HG03175 (cell line): ENCODE results near the gene MED7.
"Not testable (repeated sequence)": the region's sequence is repeated elsewhere in the genome, so short reads cannot be mapped to it uniquely, and the experiment has no call there.

Experiments
- ATAC-seq: cut with Tn5 transposase; IDR thresholded peaks from one replicate; pipeline ENCODE4 v1.9.1; 2021; ENCODE audit warnings: mild to moderate bottlenecking, moderate library complexity; ENCODE audit not compliant: unreplicated experiment

MED7 gene, protein sequence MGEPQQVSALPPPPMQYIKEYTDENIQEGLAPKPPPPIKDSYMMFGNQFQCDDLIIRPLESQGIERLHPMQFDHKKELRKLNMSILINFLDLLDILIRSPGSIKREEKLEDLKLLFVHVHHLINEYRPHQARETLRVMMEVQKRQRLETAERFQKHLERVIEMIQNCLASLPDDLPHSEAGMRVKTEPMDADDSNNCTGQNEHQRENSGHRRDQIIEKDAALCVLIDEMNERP

DNA sequence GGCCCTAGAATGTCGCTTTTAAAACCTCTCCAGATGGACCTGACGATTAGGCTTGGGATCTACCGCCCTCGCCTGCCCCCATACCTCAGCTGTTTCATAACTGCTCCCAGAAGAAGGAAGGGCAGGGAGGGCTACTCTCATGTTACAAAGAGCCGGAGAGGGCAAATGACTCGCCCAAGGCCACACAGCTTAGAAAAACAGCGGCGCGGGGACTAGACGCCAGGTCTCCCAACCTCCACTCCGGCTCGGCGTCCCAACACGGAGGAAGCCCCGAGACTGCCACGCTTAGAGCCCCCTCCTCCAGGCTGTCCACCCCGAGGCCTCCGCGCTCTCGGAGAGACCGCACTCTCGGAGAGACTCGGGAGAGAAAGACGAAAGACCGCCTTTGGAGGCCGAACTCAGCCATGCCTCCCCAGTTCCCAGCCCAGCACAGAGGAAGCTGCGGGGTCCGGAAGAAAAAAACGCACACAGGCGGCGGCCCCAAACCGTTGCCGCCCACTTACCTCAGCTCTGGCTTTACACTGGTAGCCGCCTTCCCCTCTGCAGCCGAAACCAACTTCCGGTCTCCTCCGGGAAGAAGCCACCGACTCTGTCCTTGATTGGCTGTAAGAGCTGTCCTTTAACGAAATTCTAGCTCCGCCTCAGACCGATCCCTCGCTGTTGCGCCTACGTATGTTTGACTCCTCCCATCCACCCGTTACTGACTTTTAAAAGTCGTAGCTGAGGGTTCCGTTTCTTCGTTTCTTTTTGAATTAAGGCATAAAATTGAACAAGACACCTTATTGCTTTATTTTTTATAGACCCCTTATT is at the start of gene MED7:
Gene MED7, minus strand, starts transcription at position 549 of the 810 bp plus-strand sequence. CDS start 3,434 bp downstream, outside the sequence.
- peak; percentile 100 for ATAC-seq

DNA sequence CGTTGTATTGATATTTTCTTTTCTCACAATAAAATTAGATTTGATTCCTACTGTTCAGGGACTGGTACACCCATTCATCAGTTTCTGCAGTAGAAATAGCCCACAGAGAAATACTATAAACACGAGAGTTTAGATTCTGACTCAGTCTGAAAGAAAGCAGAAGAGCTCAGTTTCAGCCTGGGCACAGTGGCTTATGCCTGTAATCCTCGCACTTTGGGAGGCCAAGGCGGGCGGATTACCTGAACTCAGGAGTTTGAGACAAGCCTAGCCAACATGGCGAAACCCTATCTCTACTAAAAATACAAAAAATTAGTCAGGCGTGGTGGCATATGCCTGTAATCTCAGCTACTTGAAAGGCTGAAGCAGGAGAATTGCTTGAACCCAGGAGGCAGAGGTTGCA is 46.6 kb upstream of the MED7 start:
- ATAC-seq, result peak; percentile 42

DNA sequence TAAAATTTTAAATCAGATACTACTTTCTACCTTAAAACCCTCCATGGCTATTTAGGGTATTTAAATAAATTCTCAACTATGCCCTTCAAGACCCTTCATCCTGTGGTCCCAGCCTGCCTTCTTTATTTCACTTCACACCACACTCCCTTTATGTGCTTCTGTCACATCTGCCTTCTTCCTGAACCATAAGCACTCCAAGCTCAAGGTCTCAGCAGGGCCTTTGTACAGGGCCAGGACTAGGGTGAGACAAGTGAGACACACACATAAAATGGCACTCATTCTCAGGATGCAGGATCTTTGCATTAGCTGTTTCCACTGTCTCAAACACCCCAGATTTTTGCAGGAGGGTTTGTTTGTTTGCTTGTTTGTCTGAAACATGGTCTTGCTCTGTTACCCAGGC is 45.6 kb upstream of the MED7 start:
- ATAC-seq, result no peak

DNA sequence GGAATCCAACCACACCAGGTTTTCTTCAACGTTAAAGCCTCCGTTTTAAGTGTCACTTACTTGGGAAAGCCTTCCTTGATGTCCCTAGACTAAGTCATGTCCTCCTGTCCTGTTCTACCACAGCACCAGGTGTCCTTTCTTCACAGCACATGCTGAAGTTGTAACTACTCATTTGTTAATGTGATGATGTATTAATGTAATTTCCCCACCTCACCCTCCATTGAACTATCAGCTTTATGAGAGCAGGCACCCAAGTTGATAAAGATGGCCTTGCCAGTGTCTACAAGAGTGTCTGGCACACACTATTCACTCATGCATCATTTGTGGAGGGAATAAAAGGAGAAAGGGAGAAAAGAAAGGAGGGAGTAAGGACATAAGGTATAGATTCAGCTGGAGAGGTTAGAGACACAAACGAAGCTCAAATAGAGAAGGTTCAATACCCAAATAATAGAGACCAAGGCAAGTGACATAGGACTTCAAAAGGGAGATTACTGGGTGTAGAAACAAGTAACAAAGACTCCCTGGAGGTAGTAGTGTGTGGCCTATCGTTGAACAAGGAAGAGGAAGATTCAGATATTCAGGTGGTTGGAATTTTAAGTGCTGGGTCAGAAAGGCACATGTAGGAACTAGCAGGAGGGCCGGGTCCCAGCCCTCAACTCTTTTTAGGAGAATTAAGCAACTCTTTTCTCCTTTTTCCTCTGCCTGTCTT is 44.5 kb upstream of the MED7 start:
- ATAC-seq, result no peak

DNA sequence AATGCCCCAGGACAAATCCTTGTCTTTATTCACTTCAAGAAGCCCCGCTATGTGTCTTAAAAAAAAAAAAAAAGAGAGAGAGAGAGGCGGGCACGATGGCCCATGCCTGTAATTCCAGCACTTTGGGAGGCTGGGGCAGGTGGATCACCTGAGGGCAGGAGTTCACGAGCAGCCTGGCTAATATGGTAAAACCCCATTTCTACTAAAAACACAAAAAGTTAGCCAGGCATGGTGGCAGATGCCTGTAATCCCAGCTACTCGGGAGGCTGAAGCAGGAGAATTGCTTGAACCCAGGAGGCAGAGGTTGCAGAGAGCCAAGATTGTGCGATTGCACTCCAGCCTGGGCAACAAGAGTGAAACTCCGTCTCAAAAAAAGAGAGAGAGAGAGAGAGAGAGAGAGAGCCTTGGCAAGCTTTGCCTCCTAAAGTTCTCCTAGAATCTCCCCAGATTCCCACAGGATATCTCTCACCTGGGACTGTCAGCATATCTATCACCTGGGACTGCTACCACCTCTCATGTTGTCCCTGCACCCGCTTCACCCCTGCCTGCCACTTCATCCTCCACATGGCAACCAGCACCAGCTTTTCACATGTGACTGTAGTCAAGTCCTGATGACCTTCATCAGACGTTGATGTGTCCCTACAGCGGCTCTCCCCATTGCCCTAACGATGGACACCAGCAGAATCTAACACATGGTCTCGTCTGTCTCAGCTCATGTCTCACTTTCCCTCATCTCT is 43.8 kb upstream of the MED7 start:
- ATAC-seq, result no peak

DNA sequence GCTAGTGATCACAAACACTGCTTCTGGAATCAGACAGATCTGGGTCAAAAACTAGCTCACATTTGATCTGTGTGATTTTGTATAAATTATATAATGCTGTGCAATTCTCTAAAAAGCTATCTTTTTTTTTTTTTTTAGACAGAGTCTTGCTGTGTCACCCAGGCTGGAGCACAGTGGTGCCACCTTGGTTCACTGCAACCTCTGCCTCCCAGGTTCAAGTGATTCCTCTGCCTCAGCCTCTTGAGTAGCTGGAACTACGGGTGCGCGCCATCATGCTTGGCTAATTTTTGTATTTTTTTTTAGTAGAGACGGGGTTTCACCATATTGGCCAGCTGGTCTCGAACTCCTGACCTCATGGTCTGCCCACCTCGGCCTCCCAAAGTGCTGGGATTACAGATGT is 42.5 kb upstream of the MED7 start:
- not testable (repeated sequence) for ATAC-seq

DNA sequence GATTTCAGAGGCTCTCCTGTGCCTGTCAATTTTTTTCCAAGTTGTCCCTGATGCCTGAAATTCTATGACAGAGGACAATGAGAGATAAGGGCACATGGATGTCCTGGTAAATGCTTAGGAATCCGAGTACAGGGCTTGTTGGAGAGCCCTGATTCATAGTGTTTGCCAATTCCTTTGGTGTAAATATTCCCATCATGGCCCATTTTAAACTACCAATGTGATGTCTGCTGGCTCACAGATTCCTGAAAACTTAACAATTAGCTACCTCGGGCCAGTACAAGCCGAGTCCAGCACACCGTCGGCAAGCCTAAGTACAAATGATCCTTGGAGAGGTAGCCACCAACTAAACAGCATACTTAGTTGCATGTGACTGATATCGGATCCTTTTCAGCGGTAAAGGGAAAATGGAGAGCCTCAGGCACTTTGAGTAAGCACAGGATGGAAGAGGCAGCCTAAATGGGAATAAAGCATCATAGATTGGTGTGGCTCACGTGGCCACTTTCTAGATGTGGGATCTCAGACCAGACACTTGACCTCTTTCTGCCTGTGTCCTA is 41.5 kb upstream of the MED7 start:
- no peak for ATAC-seq

DNA sequence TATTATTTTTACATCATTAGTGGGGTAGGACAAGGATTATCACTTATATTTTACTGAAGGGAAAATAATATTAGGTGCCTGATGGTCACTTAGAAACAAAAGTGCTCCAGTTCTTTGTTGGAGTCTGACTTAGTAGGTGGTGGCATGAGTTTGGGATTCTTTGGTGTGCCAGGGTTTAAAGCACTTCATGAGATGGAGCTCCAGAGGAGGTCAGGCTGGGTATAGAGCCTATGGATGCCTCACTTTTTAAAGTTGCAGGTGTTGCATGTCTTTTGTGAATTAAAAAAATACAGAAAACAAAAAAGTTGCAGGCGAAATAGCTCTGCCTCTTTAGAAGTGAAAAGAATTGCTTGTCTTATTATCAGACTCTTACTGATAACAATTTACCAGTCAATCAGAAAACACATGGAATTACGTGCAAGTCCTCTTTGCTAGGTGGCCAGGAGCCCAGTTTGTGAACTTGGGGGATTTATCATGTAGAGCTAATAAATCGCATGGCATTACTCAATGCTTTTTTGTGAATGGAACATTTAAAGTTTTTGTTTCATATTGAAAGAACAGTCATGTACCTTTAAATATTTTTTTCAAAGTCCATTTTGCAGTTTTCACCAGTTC is 39.6 kb upstream of the MED7 start:
- ATAC-seq, result no peak

DNA sequence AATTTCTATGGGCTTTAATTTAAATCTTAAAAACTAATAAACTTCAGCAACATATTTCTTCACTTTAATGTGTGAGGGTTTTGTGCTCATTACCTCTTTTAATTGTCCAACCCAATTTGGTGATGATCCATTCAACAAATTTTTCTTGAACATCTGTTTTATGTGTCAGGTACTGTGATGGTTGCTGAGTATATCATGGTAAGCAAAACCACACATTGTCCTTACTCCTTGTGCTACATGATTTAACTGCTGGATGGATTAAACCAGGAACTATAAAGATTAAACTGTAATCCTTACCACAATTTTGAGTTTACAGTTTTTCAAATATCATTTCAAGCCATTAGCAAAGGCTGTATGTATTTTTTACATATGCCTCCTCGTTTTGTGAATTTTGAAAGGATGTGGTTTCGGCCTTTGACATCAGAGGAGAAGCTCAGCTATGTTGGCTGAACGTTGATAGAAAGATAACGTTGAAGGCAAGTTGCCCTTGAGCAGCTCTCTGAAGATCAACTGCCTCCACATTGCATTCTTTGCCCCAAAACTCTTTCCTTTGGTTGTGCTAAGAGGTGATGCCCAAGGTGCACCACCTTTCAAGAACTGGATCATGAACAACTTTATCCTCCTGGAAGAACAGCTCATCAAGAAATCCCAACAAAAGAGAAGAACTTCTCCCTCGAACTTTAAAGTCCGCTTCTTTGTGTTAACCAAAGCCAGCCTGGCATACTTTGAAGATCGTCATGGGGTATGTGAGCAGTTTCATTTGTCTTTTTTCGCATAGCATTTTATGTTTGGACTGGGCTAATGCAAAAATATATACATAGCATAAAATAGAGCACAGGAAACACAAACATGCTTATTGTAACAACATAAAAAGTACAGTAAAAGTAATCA is 38.0 kb upstream of the MED7 start, which contains the start of gene ITK:
Gene ITK, plus strand, starts transcription at position 467 of the 891 bp plus-strand sequence. Its CDS starts 138 bp downstream, at position 605.
- ATAC-seq, result no peak

DNA sequence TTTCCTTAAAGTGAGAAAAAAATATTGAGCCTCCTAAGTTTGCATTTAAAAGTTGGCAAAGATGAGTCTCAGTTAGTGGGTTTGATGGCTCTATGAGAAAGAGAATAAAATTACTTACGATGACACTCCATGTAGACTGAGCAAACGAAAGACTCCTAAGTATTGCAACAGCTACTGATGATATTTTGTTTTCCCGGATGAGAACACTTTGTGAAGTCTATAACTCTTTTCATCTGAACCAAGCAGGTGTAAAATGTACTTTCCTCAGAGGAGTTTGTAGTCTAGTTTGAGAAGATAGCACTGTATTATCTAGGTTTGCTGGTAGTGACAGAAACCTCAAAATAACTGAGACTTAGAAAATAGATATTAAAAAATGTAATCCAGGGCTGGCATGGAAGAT is 36.3 kb upstream of the MED7 start:
- no peak for ATAC-seq

DNA sequence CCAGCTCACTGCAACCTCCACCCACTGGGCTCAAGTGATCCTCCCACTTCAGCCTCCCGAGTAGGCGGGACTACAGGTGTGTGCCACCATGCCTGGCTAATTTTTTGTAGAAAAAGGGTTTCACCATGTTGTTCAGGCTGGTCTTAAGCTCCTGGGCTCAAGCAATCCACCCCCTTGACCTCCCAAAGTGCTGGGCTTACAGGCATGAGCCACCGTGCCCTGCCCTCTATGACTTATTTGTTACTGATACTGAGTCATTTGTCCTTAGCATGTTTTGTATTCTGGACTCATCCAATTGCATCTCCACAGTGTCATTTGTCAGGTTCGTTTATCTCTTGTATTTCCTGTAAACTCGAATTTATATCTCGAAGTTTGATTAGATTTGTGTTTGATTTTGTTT is 35.3 kb upstream of the MED7 start:
- ATAC-seq, result no peak

DNA sequence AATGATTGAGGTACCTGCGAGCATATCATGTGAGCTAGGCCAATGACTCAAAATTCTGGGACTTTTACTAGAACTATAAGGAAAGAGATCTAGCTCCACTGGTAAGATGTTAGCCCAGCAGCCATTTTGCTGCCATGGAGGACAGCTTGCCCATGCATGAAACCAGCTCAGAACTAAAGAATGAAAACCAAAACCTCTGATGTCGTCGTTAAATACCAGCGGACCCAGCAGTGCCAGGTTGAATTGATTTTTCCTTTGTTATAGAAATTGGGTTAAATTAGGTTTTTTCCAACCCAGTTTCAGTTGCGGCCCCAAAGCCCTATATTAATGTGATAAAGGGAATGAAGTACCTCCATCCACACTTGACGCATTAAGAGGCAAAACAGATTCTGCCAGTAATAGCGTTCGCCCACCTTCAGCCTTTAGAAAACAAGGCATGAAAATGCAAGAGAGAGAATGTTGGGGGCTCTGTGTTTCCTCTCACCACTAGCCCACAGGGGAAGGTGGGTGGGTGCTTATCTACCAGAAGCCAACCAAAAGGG is 32.5 kb upstream of the MED7 start:
- ATAC-seq, result no peak

DNA sequence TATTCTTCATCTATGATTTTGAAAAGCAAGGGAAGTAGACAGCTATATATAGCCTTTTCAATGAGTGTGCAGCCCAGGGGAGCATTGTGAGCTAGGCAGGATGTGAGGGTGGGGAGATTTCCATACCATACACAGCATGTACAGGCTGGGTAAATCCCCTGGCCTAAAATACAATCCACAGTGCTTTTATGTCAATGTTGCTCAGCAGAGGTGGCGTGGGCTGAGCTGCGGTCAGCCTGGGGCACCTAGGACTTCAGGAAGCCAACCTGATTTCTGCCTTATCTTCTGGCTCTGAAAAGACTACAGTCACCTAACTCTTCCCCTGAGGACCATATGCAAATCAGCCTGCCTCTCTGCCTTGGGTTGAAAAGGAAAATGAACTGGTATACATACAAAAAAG is 29.7 kb upstream of the MED7 start:
- ATAC-seq, result peak; percentile 99

DNA sequence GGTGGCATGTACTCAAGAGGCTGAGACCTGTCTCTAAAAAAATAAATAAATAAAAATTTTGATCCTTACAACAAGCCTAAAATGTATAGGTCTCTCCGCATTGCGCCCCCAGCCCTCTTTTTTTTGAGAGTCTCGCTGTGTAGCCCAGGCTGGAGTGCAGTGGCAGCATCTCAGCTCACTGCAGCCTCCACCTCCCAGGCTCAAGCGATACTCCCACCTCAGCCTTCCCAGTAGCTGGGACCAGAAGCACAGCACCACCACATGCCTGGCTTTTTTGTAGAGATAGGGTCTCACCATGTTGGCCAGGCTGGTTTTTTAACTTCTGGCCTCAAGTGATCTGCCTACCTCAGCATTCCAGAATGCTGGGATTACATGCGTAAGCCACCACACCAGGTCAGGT is 25.6 kb upstream of the MED7 start:
- no peak for ATAC-seq

DNA sequence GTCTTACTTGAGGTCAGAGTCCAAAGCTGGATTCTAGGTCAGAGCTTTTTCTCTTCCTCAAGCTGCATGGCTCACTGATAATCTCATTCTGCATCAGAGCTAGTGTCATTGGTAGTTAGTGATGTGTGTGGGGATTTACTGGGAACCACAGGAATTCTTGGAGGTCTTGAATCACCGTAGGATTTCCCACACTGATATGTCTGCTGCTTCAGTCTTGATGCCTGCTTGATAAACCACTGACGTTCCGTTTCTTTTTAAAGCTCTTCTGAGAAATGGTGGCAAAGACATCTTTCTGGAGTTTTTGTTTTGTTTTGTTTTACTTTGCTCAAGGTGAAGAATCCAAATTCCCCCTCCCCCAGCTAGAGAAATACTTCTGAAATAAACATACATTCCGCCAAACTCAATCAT is 24.6 kb upstream of the MED7 start:
- ATAC-seq, result no peak

DNA sequence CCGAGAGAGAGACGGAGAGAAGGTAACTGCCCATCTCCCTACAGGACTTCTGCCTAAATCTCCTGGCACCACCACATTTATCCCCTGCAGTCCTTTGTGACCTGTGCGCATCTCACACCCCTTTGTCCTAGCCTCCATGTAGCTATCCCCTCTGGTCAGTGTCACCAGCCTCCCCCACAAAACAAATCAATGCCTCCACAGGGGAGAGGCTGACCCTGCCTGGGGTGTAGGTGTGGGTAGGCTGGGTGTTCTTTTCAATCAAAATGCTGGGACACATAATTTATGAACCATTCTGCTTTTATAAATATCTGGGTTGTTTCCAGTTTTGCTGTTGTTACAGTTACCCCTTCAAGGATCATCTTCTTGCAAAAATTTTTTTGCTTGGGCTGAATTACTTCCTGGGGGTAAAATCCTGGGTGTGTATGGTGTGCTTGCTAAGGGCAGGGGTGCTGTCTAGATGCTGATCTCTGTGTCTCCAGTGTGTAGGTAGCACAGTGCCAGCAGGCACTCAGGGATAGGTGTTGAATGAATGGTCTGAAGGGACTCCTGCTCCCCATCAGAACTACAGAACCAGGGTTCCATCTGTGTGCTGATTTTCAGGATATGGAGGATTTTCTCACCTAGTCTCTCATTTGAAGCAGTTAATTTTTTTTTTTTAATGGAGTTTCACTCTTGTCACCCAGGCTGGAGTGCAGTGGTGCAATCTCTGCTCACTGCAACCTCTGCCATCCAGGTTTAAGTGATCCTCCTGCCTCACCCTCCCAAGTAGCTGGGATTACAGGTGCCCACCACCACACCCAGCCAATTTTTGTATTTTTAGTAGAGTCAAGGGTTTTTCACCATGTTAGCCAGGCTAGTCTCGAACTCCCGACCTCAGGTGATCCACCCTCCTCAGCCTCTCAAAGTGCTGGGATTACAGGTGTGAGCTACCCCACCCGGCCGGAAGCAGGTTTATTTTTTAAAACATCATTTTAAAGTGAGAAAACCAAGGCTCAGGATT is 23.8 kb upstream of the MED7 start, which contains the start of gene GARIN3:
Gene GARIN3, minus strand, starts transcription at position 51 of the 1,000 bp plus-strand sequence. CDS start 96 bp downstream, outside the sequence.
- no peak for ATAC-seq

DNA sequence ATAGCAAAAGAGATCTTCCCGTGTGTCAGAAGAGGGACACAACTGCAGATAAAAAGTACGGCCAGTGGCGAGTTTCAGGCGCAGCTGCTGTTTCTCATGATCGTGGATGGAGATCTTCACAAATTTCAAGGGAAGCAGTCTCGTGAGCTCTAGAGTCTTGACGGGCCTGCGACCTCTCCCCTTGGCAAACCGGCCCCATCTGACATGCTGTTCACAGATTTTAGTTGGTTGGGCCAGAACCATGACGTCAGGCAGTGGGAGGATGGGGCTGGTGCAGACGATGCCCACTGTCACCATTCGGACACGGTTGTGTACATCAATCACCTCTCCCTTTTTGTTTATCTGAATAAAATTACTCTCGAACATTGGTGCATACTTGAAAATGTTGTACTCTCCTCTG is 23.0 kb upstream of the MED7 start:
- no peak for ATAC-seq

DNA sequence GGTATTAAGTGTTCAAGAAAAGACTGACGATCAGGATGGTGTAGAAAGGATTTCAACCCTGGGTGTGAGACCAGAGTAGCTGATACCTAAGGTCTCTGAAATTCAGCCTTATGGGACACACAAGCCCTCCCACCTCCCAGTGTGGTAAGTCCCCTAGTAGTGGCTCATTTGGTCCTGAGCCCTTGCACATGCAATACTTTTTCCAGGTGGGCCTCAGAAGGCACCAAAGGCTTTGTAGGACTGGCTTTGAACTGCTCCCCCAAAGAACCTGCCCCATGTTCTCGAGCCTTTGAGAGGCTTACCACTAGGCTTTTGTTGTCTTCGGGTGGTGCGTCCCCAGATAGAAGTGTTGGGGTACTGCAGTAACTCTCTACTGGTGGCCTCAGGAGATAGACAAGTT is 22.6 kb upstream of the MED7 start:
- ATAC-seq, result no peak
